Muscle layer of duodenum (tissue), 2 donors: ENCODE data around the gene COQ2.

Experiments
- H3K27ac ChIP-seq: one replicate; pipeline ENCODE4 v1.7.0; 2013; ENCODE audit warnings: mild to moderate bottlenecking, low read length
- H3K27me3 ChIP-seq: one replicate; pipeline ENCODE4 v1.7.0; 2013; ENCODE audit warnings: low read depth, mild to moderate bottlenecking, control low read depth, low read length
- H3K36me3 ChIP-seq, 2 donors: one replicate each; pipeline ENCODE4 v1.7.0; 2013; ENCODE audit warnings: low read length in 2 of 2, control low read depth in 1 of 2, mild to moderate bottlenecking in 1 of 2; ENCODE audit not compliant: insufficient read depth in 2 of 2, control insufficient read depth in 1 of 2
- H3K4me1 ChIP-seq, 2 donors: one replicate each; pipeline ENCODE4 v1.7.0; 2013; ENCODE audit warnings: low read length in 2 of 2, mild to moderate bottlenecking in 2 of 2, control low read depth in 1 of 2, moderate library complexity in 1 of 2; ENCODE audit not compliant: insufficient read depth in 2 of 2, control insufficient read depth in 1 of 2
- H3K4me3 ChIP-seq, 2 donors: one replicate each; pipeline ENCODE4 v1.7.0; 2013; ENCODE audit warnings: low read length in 2 of 2, low read depth in 1 of 2, mild to moderate bottlenecking in 1 of 2
- H3K9me3 ChIP-seq, 2 donors: one replicate each; pipeline ENCODE4 v1.7.0; 2013; ENCODE audit warnings: low read length in 2 of 2, control low read depth in 1 of 2, mild to moderate bottlenecking in 1 of 2; ENCODE audit not compliant: control insufficient read depth in 1 of 2
- donor health status: healthy.

COQ2 gene

DNA sequence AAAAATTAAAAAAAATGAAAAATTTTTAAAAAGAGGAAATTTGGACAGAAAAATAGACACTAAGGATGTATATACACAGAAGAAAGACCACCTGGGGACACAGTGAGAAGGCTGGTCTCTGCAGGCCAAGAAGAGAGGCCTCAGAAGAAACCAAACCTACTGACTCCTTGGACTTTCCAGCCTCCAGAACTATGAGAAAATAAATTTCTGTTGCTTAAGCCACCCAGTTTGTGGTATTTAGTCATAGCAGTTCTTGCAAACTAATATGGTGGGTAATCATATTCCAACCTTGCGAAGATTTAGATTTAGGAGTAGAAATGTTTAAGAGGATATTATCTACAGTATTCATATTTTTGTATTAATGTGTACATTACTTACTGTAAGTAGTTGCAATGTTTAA, 56.4 kb downstream of the COQ2 start:
- Histone ChIP-seq H3K4me1 (no peaks in the 10 kb centered on the region), H3K9me3 (no peaks in the 10 kb centered on the region), H3K27me3 (no peaks in the 10 kb centered on the region), H3K4me3 (no peak overlapping the region), H3K36me3 (no peaks in the 10 kb centered on the region), H3K27ac (no peak overlapping the region)

DNA sequence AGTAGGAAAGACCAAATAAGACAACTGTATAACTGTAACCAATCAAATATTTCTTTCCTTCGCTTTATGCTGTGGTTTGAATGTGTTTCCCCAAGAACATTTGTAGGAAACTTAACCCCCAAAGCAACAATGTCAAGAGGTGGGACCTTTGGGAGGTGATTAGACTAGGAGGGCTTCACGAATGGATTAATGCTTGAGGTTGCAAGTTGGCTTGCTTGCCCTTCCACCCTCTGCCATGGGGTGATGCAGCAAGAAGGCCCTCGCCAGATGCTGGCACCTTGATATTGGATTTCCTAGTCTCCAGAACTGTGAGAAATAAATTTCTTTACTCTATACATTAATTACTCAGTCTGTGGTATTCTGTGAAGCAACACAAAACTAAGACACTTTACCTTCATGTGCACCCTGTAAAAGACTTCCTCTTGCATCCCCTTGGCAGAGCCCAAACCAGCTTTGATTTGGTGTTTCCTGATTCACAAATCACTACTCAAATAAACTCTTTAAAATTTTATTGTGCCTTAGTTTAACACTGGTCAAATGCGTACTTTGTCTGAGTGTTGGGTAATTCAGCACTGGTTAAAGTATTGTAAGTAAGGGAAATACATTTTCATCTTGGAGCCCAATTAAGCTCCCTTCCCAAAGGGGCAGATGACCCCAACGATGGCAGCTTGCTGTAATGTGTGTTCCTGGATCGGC, 59.9 kb downstream of the COQ2 start:
- Histone ChIP-seq H3K36me3 (no peaks in the 10 kb centered on the region), H3K27me3 (no peaks in the 10 kb centered on the region)

DNA sequence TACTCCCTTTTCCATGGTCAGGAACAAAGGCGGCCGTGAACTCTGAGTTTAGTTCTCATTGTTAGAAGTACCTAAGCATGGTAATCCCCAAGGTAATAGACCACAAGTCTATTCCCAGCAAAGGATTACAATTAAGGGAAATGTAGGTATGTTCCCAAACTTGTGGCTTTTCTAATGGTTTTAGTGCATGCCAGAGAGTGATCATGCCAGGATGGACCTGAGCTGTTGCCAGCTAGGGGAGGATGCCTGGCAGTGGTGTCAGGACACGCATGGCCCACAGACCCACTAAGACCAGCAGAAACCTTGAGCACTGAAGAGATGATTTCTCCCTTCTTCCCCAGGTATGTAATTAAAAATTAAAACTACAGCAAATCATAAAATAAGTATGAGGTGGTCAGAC, 60.8 kb downstream of the COQ2 start:
- H3K4me3 ChIP-seq = no peak overlapping the region

More for the DNA sequence above, 59.9 kb downstream of the COQ2 start:
- Histone ChIP-seq H3K9me3 (no peaks in the 10 kb centered on the region), H3K4me1 (peaks cover 0 to 2% of the 10 kb centered on the region in 2 donors), H3K27ac (no peak overlapping the region), H3K4me3 (no peak overlapping the region)

DNA sequence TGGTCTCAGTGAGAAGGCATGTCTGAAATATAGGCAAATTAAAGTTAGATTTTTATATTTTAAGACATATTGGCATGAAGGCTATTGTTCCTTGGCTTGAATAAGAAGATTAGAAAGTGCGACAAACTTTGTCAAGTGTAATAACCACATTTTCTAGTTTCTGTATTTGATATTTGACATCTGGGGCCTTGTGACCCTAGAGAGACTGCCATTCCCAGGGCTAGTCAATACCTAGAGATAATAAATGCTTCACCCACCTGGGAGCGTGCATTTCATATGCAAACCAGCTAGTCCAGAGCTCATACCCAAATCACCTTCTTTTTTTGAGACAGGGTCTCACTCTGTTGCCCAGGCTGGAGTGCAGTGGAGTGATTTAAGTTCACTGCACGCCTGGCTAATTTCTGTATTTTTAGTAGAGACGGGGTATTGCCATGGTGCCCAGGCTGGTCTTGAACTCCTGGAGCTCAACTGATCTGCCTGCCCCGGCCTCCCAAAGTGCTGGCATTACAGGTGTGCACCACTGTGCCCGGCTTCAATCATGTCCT, 62.6 kb downstream of the COQ2 start:
- H3K36me3 ChIP-seq = no peaks in the 10 kb centered on the region
- H3K27me3 ChIP-seq = no peaks in the 10 kb centered on the region
- H3K4me1 ChIP-seq = peaks cover 0 to 10% of the 10 kb centered on the region in 2 donors
- H3K4me3 ChIP-seq = no peak overlapping the region
- no peaks in the 10 kb centered on the region for H3K9me3 ChIP-seq
- H3K27ac ChIP-seq = no peak overlapping the region

More for the DNA sequence above, 60.8 kb downstream of the COQ2 start:
- Histone ChIP-seq H3K4me1 (peaks cover 0 to 9% of the 10 kb centered on the region in 2 donors), H3K27ac (no peak overlapping the region), H3K27me3 (no peaks in the 10 kb centered on the region), H3K9me3 (no peaks in the 10 kb centered on the region), H3K36me3 (no peaks in the 10 kb centered on the region)

DNA sequence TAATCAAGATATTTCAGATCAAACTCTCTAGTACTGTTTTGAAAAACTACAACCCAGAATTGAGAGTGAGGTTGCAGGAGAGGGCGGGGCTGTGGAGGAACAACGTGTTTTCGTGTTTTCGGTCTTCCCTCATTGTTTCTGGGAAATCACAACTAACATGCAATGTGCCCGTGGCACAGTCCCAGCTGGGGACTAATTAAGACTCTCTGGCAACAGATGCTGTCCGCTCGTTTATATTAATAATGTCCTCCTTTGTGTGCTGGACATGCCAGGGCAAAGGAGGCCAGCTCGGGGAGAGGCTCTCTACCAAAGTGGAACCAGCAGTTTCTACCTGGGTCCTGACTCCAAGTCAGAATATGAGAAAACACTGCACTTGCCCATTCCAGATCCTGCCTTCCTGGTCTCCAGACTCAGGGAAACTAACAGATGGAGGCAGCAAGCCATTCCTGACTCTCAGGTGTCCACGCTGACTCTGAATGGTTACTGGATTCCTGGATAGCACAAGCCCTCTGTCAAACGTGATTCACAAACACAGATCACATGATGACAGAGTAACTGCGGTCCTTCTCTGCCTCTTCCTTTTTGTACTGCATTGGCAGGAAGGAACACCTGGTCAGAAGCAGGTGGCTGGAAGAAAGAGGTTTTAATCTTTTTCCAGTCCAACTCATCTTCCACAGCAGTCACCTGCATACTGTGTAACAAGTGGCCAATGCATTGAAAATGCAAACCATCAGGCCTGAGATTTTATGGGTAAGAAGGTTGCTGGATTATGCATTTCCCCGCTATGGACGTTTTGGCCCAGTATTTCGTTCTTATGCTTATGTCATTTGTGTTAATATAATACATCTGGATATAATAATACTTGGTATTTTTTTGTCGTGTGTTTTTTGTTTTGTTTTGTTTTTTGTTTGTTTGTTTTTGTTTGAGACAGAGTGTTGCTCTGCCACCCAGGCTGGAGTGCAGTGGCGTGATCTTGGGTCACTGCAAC, 65.0 kb downstream of the COQ2 start:
- Histone ChIP-seq H3K36me3 (no peaks in the 10 kb centered on the region), H3K27me3 (no peaks in the 10 kb centered on the region), H3K4me3 (peak overlapping the region in 1 of 2 donors; percentile 17), H3K27ac (peak overlapping the region; percentile 4), H3K9me3 (no peaks in the 10 kb centered on the region), H3K4me1 (peaks cover 0 to 10% of the 10 kb centered on the region in 2 donors)

DNA sequence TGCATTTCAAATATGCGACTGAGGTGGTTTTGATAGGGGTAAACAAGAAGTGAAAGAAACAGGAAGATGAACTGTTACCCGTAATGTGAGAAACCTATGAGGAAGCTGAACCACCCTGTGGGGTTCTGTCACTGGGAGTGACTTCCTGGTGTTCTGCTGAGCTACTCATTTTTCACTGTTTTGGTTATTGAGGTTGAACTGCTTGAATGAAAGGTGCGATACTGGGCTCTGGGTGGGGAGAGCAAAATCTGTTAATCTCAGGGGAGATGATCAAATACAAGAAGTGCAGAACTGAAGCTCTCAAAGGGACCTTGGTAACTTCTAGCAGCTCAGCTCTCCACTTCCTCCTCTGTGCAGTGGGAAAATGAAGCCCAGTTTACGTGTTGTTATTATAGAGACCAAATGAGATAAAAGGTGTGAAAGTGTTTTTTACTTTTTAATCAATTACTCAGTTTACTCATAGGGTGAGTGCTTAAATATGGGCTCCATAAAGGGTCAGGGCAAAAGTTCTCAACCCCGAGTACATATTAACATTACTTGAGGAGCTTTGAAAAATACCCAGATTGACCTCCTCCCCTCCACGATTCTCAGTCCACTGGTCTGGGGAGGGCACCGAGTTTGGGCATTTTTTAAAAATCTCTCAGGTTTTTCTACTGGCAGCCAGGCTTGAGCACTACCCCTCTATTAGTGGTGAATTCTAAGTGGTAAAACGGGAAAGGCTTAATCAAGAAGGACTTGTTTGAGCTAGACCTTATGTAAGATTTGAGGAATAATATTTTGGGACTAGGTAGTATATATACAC, 66.7 kb downstream of the COQ2 start:
- Histone ChIP-seq H3K27me3 (no peaks in the 10 kb centered on the region), H3K4me1 (peaks cover 0 to 10% of the 10 kb centered on the region in 2 donors), H3K4me3 (no peak overlapping the region), H3K9me3 (no peaks in the 10 kb centered on the region), H3K27ac (peak overlapping the region; percentile 40), H3K36me3 (no peaks in the 10 kb centered on the region)

DNA sequence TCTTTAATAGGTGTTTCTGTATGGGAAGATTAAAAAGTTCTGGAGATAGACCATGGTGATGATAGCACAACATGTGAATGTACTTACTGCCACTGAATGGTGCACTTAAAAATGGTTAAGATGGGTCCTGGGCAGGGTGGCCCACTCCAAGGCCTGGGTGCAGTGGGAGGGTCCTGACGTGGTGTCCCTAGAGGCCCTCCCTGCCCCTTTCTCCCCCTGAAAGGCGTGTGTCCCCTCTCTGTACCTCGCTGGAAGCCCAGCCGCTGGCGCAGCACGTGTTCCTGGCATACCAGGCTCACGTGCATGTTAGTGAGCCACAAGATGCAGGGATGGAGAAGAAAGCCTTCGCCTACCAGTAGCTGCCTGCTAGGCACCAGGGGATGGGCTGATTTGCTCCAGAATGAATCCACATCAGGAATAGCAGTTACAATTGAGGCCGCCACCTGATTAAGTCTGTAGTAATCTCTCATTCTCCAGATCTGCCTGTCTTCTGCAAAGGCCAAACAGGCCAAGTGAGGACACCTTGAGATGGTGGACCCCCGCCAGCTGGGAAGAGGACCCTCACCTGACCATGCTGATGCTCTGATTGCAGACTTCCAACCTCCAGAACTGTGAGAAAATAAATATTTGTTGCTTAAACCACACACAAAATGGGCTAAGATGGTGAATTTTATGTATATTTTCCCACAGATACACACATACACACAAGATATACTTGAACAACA, 67.5 kb downstream of the COQ2 start:
- Histone ChIP-seq H3K9me3 (no peaks in the 10 kb centered on the region), H3K27me3 (no peaks in the 10 kb centered on the region), H3K36me3 (no peaks in the 10 kb centered on the region), H3K4me3 (no peak overlapping the region), H3K4me1 (peaks cover 0 to 10% of the 10 kb centered on the region in 2 donors), H3K27ac (peak overlapping the region; percentile 40)

DNA sequence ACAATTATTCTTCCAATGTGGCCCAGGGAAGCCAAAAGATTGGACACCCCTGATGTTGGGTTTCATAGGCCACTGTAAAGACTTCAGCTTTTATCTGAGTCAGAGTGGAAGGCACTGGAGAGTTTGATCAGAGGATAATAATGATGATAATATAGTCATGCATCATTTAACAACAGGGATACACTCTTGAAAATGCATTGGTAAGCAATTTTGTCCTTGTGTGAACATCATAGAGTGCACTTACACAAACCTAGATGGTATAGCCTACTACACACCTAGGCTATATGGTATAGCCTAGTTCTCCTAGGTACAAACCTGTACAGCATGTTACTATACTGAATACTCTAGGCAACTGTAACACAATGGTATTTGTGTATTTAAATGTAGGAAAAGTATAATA, 70.5 kb downstream of the COQ2 start:
- Histone ChIP-seq H3K9me3 (no peaks in the 10 kb centered on the region), H3K27me3 (no peaks in the 10 kb centered on the region), H3K27ac (no peak overlapping the region), H3K36me3 (no peaks in the 10 kb centered on the region), H3K4me3 (no peak overlapping the region), H3K4me1 (peaks cover 0 to 4% of the 10 kb centered on the region in 2 donors)
